T1000 (cell line): Measurements from ENCODE around the gene TMEM121.
"Not testable (repeated sequence)": the region's sequence is repeated elsewhere in the genome, so short reads cannot be mapped to it uniquely, and the experiment has no call there.

ENCODE experiments used
- DNase-seq: peaks from one replicate; lab custom pipeline; 2025; ENCODE audit warnings: mixed read lengths; lab: John Stamatoyannopoulos, UW

TMEM121 gene

GRCh38 chr14:105547072-105547471, 20.7 kb downstream of the TMEM121 start:
- not testable (repeated sequence) for DNase-seq

DNA sequence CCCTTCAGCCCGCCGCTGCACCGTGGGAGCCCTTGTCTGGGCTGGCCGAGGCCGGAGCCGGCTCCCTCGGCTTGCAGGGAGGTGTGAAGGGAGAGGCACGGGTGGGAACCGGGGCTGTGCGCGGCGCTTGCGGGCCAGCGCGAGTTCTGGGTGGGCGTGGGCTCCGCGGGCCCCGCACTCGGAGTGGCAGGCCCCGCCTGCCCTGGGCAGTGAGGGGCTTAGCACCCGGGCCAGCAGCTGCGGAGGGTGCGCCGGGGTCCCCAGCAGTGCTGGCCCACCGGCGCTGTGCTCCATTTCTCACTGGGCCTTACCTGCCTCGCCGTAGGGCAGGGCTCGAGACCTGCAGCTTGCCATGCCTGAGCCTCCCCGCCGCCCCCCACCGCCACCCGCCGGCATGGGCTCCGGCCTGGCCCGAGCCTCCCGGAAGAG, 21.4 kb downstream of the TMEM121 start:
- no peak for DNase-seq

GRCh38 chr14:105549481-105549880, 23.1 kb downstream of the TMEM121 start:
- DNase-seq, result no peak

- no peak for DNase-seq
These were observed 27.6 kb downstream of the TMEM121 start for GRCh38 chr14:105554022-105554421.

- no peak for DNase-seq
These were observed 28.1 kb downstream of the TMEM121 start for GRCh38 chr14:105554523-105554922.

GRCh38 chr14:105557671-105558070, 31.3 kb downstream of the TMEM121 start:
- DNase-seq, result not testable (repeated sequence)

GRCh38 chr14:105558449-105559154, 32.2 kb downstream of the TMEM121 start:
- not testable (repeated sequence) for DNase-seq

DNA sequence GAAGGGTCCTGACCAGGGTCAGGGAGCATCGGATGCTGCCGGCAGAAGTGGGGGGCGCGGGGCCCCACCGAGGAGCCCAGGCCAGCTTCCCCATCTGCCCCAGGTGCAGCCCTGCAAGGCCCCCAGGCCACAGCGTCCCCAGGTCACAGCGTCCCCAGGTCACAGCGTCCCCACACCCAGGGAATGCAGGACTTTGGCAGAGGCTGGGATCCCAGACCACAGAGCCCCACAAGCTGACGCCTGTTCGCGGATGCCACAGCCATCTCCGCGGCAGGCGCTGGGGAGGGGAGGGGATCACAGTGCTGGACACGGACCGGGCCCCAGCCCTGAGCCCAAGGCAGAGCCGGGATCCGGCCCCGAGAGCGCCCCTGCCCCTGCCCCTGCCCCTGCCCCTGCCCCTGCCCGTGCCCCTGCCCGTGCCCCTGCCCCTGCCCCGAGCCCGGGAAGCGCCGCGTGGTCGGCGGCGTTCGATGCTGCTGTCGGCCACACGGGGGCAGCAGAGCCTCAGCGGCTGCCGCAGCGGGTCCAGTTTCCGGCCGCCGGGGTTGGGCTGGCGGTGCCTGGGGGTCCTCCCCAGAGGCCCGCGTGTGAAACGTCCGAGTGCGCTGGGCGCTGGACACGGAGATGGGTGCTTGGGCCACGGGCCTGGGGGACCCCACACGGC, 33.1 kb downstream of the TMEM121 start:
- DNase-seq, result not testable (repeated sequence)

DNA sequence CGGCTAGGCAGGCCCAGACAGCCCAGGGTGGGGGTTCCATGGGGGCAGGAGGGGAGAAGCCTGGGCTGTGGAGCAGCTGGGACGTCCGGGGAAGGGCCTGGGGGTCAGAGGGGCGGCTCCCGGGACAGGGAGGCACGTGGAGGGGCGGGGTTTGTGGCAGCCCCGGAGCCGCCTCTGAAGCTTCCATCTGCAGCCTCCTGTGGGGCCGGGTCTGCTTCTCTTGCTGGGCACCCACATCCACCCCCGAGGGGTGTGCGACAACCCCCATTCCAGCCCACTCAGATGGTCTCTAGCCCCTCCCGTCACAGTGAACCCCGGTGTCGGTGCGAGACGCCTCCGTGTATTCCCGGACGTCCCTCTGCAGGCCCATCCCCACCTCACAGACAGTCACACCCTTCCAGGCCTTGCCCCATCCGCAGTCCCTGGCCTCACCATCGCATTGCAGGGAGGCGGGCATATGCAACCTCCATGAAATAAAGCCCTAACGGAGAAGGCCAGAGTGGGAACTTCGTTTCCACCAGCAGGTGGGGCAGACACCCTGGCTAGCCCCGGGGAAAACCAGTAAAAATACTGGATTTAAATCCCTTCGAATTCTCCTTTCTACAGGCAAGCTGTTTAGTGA, 33.8 kb downstream of the TMEM121 start:
- DNase-seq, result not testable (repeated sequence)

DNA sequence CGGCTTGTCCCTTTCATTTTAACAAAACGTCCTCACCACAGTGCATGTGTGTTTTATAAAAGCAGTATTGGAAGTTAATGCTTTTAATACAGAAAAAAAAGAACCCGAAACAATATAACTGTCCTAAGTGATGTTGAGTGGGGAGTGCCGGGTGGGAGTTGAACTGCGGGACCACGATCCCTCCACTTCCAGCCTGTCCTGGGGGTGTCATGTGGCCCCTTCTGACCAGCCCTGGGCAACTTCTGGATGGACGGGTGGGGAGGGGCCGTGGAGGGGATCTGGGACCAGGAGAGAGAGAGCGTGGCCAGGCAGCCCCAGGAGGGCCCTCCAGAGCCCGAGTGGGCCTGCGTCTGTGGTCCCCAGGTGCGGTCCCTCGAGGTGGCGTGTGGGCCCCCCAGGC, 35.0 kb downstream of the TMEM121 start:
- not testable (repeated sequence) for DNase-seq

GRCh38 chr14:105562713-105563346, 36.4 kb downstream of the TMEM121 start:
- no peak for DNase-seq

- DNase-seq, result no peak
These were observed 37.0 kb downstream of the TMEM121 start for GRCh38 chr14:105563347-105563737.

DNA sequence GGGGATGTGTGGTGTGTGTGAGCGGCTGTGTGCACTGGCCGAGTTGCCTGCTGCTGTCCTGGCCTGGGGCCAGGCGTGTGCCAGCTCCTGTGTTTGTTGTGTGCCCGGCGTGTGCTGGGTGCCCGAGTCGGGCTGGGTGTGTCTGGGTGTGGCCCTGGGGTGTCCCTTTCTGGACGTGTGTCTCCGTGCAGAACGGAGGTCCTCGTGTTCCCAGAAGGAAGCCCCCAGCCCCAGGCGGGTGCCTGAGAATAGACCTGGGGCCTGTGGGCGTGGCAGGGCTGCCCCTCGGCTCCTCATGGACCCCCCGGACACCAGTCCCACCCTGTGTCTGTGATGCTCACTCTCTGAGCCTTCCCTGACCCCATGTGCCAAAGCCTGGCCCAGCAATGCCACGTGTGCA, 38.2 kb downstream of the TMEM121 start:
- DNase-seq, result not testable (repeated sequence)

- not testable (repeated sequence) for DNase-seq
These were observed 39.0 kb downstream of the TMEM121 start for GRCh38 chr14:105565185-105565919.

DNA sequence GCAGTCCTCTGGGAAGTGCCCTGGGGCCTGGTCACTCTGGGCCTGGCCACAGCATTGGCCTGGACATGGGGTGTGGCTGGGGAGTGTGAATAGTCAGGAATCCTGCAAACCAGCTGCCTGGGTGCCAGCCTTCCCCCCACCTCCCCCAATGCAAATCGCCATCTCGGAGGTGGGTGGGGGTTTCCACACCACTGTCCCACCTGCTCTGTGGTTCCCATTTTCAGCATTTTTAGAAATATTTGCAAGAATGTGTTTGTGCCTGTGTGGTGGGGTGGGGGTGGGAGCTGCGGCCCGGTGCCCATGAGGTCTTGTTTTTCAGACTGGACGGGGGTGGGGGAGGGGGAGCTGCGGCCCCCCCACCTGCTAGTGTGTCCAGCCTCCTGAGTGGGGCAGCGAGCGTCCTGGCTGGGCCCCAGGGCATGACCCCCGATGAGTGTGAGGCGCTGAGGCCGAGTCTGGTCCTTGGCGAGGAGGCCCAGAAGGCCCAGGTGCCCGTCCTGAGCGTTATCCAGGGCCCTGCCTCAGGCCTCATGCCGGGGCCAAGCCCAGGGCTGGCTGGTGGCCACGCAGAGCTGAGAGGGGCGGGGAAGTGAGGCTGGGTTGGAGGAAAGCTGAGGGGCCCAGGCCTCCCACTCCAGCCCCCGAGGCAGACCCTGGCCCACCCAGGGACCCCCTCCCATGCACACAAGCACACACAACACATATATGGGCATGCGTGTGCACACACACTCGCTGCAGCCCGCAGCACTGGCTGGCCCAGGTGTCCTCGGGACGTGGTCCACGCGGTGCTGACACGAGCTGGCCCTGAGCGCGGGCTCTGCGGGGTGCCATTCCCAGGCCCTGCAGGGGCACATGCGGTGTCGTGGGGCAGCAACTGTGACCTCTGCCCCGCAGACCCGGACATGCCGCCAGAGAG, 40.1 kb downstream of the TMEM121 start:
- DNase-seq, result not testable (repeated sequence)

GRCh38 chr14:105567164-105568103, 41.1 kb downstream of the TMEM121 start:
- not testable (repeated sequence) for DNase-seq

- DNase-seq, result not testable (repeated sequence)
These were observed 41.9 kb downstream of the TMEM121 start for GRCh38 chr14:105568140-105568843.

GRCh38 chr14:105568859-105569766, 42.7 kb downstream of the TMEM121 start:
- DNase-seq, result no peak
